ENCODE results near the gene TUFT1. TPM values are rescaled to one million over a fixed set of nuclear protein-coding genes. Genes with fewer than 3 reads are reported as not detected.

Gene TUFT1
- total and polyA plus RNA-seq, 7 experiments from 2014 or later = 0.92 to 4.8 (median 3.1) TPM

GRCh38 chr1:151565502-151566189, 25.5 kb downstream of the TUFT1 start:
- peaks cover 0 to 19% (median 3%) of the 10 kb centered on the region in 5 donors for H3K36me3 Mint-ChIP-seq
- H3K27me3 ChIP-seq (ENCODE audit: control insufficient read depth in 2 of 2, insufficient read depth in 2 of 2, low read length in 2 of 2) = no peaks in the 10 kb centered on the region
- no peak for DNase-seq
- no peak overlapping the region for H3K4me3 Mint-ChIP-seq
- no peaks in the 10 kb centered on the region for H3K9me3 Mint-ChIP-seq
- H3K4me1 ChIP-seq (ENCODE audit: control insufficient read depth in 2 of 2, insufficient read depth in 2 of 2, low read length in 2 of 2) = no peaks in the 10 kb centered on the region
- no peak for ATAC-seq
- H3K27ac Mint-ChIP-seq = no peak overlapping the region
- ChIA-PET CTCF (no interaction called here), POLR2A (no interaction called here)
- no peaks in the 10 kb centered on the region for H3K27me3 Mint-ChIP-seq
- intact Hi-C loops (cut with micrococcal nuclease) = no loop called here
- H3K4me3 ChIP-seq (ENCODE audit: low read length) = no peak overlapping the region
- H3K27ac ChIP-seq (ENCODE audit: low read depth, low read length) = no peak overlapping the region
- peaks cover 0 to 6% (median 0%) of the 10 kb centered on the region in 7 donors for H3K4me1 Mint-ChIP-seq
- peaks cover 0 to 3% (median 0%) of the 10 kb centered on the region in 3 experiments for H3K36me3 ChIP-seq (ENCODE audit: control insufficient read depth in 2 of 3, insufficient read depth in 3 of 3, low read length in 3 of 3)
- no peaks in the 10 kb centered on the region for H3K9me3 ChIP-seq (ENCODE audit: control insufficient read depth in 2 of 3, low read length in 3 of 3)

- H3K36me3 Mint-ChIP-seq = peaks cover 0 to 18% (median 3%) of the 10 kb centered on the region in 5 donors
- no peak overlapping the region for H3K4me3 ChIP-seq (ENCODE audit: low read length)
- ChIA-PET CTCF (no interaction called here), POLR2A (no interaction called here)
- no peaks in the 10 kb centered on the region for H3K27me3 Mint-ChIP-seq
- no peak overlapping the region for H3K27ac ChIP-seq (ENCODE audit: low read depth, low read length)
- H3K27me3 ChIP-seq (ENCODE audit: control insufficient read depth in 2 of 2, insufficient read depth in 2 of 2, low read length in 2 of 2) = no peaks in the 10 kb centered on the region
- peaks cover 0 to 3% (median 0%) of the 10 kb centered on the region in 3 experiments for H3K36me3 ChIP-seq (ENCODE audit: control insufficient read depth in 2 of 3, insufficient read depth in 3 of 3, low read length in 3 of 3)
- no peaks in the 10 kb centered on the region for H3K9me3 Mint-ChIP-seq
- DNase-seq (peak in 3 of 9 donors; percentile 4 to 18 (median 17)), ATAC-seq (peak; percentile 76)
- peaks cover 0 to 6% (median 0%) of the 10 kb centered on the region in 7 donors for H3K4me1 Mint-ChIP-seq
- intact Hi-C loops (cut with micrococcal nuclease) = no loop called here
- no peaks in the 10 kb centered on the region for H3K9me3 ChIP-seq (ENCODE audit: control insufficient read depth in 2 of 3, low read length in 3 of 3)
- no peaks in the 10 kb centered on the region for H3K4me1 ChIP-seq (ENCODE audit: control insufficient read depth in 2 of 2, insufficient read depth in 2 of 2, low read length in 2 of 2)
- H3K27ac Mint-ChIP-seq = no peak overlapping the region
- no peak overlapping the region for H3K4me3 Mint-ChIP-seq
These were observed 28.5 kb downstream of the TUFT1 start for GRCh38 chr1:151568626-151569088.

GRCh38 chr1:151570819-151571218, 30.7 kb downstream of the TUFT1 start:
- ChIA-PET POLR2A (no interaction called here), CTCF (no interaction called here)
- Histone ChIP-seq H3K4me1 (ENCODE audit: control insufficient read depth in 2 of 2, insufficient read depth in 2 of 2, low read length in 2 of 2) (no peaks in the 10 kb centered on the region), H3K27me3 (ENCODE audit: control insufficient read depth in 2 of 2, insufficient read depth in 2 of 2, low read length in 2 of 2) (no peaks in the 10 kb centered on the region), H3K36me3 (ENCODE audit: control insufficient read depth in 2 of 3, insufficient read depth in 3 of 3, low read length in 3 of 3) (no peaks in the 10 kb centered on the region), H3K4me3 (ENCODE audit: low read length) (no peak overlapping the region), H3K27ac (ENCODE audit: low read depth, low read length) (no peak overlapping the region), H3K9me3 (ENCODE audit: control insufficient read depth in 2 of 3, low read length in 3 of 3) (no peaks in the 10 kb centered on the region)
- no peak overlapping the region for H3K4me3 Mint-ChIP-seq
- intact Hi-C loops (cut with micrococcal nuclease) = no loop called here
- H3K27me3 Mint-ChIP-seq = no peaks in the 10 kb centered on the region
- ATAC-seq (no peak), DNase-seq (no peak)
- no peak overlapping the region for H3K27ac Mint-ChIP-seq
- H3K36me3 Mint-ChIP-seq = peaks cover 0 to 26% (median 6%) of the 10 kb centered on the region in 5 donors
- no peaks in the 10 kb centered on the region for H3K9me3 Mint-ChIP-seq
- peaks cover 0 to 13% (median 0%) of the 10 kb centered on the region in 7 donors for H3K4me1 Mint-ChIP-seq

GRCh38 chr1:151574575-151575529, 34.7 kb downstream of the TUFT1 start:
- Histone ChIP-seq H3K9me3 (ENCODE audit: control insufficient read depth in 2 of 3, low read length in 3 of 3) (no peaks in the 10 kb centered on the region), H3K36me3 (ENCODE audit: control insufficient read depth in 2 of 3, insufficient read depth in 3 of 3, low read length in 3 of 3) (peaks cover 0 to 5% (median 0%) of the 10 kb centered on the region in 3 experiments), H3K27ac (ENCODE audit: low read depth, low read length) (no peak overlapping the region), H3K27me3 (ENCODE audit: control insufficient read depth in 2 of 2, insufficient read depth in 2 of 2, low read length in 2 of 2) (no peaks in the 10 kb centered on the region), H3K4me1 (ENCODE audit: control insufficient read depth in 2 of 2, insufficient read depth in 2 of 2, low read length in 2 of 2) (no peaks in the 10 kb centered on the region), H3K4me3 (ENCODE audit: low read length) (no peak overlapping the region)
- DNase-seq = no peak
- Mint-ChIP-seq H3K36me3 (peaks cover 0 to 22% (median 3%) of the 10 kb centered on the region in 5 donors), H3K9me3 (peaks cover 0 to 1% (median 0%) of the 10 kb centered on the region in 11 donors), H3K4me3 (no peak overlapping the region), H3K4me1 (peaks cover 0 to 10% (median 0%) of the 10 kb centered on the region in 7 donors), H3K27me3 (no peaks in the 10 kb centered on the region), H3K27ac (peak overlapping the region in 1 of 9 donors; percentile 38)
- ATAC-seq = peak; percentile 46
- intact Hi-C loops (cut with micrococcal nuclease) = no loop called here
- ChIA-PET POLR2A (no interaction called here), CTCF (interaction anchor here (0.6 kb wide), 1 partner anchor 51 kb away, joined by 5 read pairs; no protein-coding TSS in a partner anchor)

GRCh38 chr1:151577173-151577572, 37.1 kb downstream of the TUFT1 start:
- no peak overlapping the region for H3K4me3 Mint-ChIP-seq
- H3K9me3 ChIP-seq (ENCODE audit: control insufficient read depth in 2 of 3, low read length in 3 of 3) = no peaks in the 10 kb centered on the region
- ChIA-PET POLR2A (no interaction called here), CTCF (no interaction called here)
- no peaks in the 10 kb centered on the region for H3K27me3 Mint-ChIP-seq
- intact Hi-C loops (cut with micrococcal nuclease) = no loop called here
- no peaks in the 10 kb centered on the region for H3K27me3 ChIP-seq (ENCODE audit: control insufficient read depth in 2 of 2, insufficient read depth in 2 of 2, low read length in 2 of 2)
- no peak overlapping the region for H3K4me3 ChIP-seq (ENCODE audit: low read length)
- ATAC-seq = no peak
- H3K4me1 Mint-ChIP-seq = peaks cover 0 to 10% (median 0%) of the 10 kb centered on the region in 7 donors
- H3K27ac Mint-ChIP-seq = no peak overlapping the region
- H3K36me3 Mint-ChIP-seq = peaks cover 0 to 22% (median 3%) of the 10 kb centered on the region in 5 donors
- H3K27ac ChIP-seq (ENCODE audit: low read depth, low read length) = no peak overlapping the region
- peaks cover 0 to 1% (median 0%) of the 10 kb centered on the region in 11 donors for H3K9me3 Mint-ChIP-seq
- H3K4me1 ChIP-seq (ENCODE audit: control insufficient read depth in 2 of 2, insufficient read depth in 2 of 2, low read length in 2 of 2) = no peaks in the 10 kb centered on the region
- DNase-seq = no peak
- H3K36me3 ChIP-seq (ENCODE audit: control insufficient read depth in 2 of 3, insufficient read depth in 3 of 3, low read length in 3 of 3) = peaks cover 0 to 5% (median 0%) of the 10 kb centered on the region in 3 experiments

- Histone ChIP-seq H3K36me3 (ENCODE audit: control insufficient read depth in 2 of 3, insufficient read depth in 3 of 3, low read length in 3 of 3) (peaks cover 0 to 5% (median 0%) of the 10 kb centered on the region in 3 experiments), H3K27me3 (ENCODE audit: control insufficient read depth in 2 of 2, insufficient read depth in 2 of 2, low read length in 2 of 2) (no peaks in the 10 kb centered on the region), H3K9me3 (ENCODE audit: control insufficient read depth in 2 of 3, low read length in 3 of 3) (no peaks in the 10 kb centered on the region), H3K4me3 (ENCODE audit: low read length) (no peak overlapping the region), H3K27ac (ENCODE audit: low read depth, low read length) (no peak overlapping the region), H3K4me1 (ENCODE audit: control insufficient read depth in 2 of 2, insufficient read depth in 2 of 2, low read length in 2 of 2) (no peaks in the 10 kb centered on the region)
- ChIA-PET POLR2A (no interaction called here), CTCF (interaction anchor here (0.6 to 1.2 kb wide), 2 partner anchors 15 to 1923 kb away, joined by 3 to 4 read pairs; no protein-coding TSS in a partner anchor)
- ATAC-seq = no peak
- no peak overlapping the region for H3K27ac Mint-ChIP-seq
- H3K27me3 Mint-ChIP-seq = no peaks in the 10 kb centered on the region
- H3K36me3 Mint-ChIP-seq = peaks cover 0 to 18% (median 3%) of the 10 kb centered on the region in 5 donors
- peaks cover 0 to 10% (median 0%) of the 10 kb centered on the region in 7 donors for H3K4me1 Mint-ChIP-seq
- H3K9me3 Mint-ChIP-seq = peaks cover 0 to 1% (median 0%) of the 10 kb centered on the region in 11 donors
- intact Hi-C loops (cut with micrococcal nuclease) = no loop called here
- no peak overlapping the region for H3K4me3 Mint-ChIP-seq
- DNase-seq = no peak
These were observed 38.8 kb downstream of the TUFT1 start for GRCh38 chr1:151578941-151579340.

All from naive thymus-derived CD4-positive, alpha-beta T cell (primary cell).